Medulla oblongata (tissue), 1 donor: ENCODE data around the gene UPK3BL2.
A peak's percentile ranks its signal among the peaks of the same experiment; 100 is the strongest.
"Not testable (repeated sequence)": the region's sequence is repeated elsewhere in the genome, so short reads cannot be mapped to it uniquely, and the experiment has no call there.

Experiments
- DNase-seq: peaks from one replicate; pipeline ENCODE4 v3.0.0-alpha.2; 2015; ENCODE audit errors: extremely low spot score

The UPK3BL2 gene

GRCh38 chr7:102543596-102543995, at the start of gene UPK3BL2:
TSS of gene UPK3BL2 (minus strand) at chr7:102543696. CDS start at chr7:102543636, 60 bp downstream.
- DNase-seq, result not testable (repeated sequence)

DNA sequence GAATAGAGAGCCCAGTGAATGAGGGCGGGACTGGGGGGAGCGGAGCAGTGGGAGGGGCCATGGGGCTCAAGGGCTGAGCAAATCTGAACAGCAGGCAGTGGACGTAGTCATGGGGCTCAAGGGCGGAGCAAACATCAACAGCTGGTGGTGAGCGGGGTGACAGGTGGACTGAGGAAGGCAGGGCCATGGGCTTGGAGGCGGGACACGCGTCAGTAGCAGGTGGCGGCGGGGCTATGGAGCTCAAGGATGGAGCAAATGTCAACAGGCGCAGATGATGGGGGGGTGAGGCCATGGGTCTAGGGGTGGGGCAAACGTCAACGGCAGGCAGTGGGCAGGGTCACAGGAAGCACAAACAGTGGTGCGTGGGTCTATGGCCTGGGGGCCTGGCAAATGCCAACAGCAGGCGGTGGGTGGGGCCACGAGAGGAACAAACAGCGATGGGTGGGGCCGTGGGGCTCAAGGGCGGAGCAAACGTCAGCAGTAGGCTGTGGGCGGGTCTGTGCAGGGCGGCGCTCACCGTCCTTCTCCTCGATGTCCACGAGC, 49.1 kb upstream of the UPK3BL2 start:
- DNase-seq, result not testable (repeated sequence)

DNA sequence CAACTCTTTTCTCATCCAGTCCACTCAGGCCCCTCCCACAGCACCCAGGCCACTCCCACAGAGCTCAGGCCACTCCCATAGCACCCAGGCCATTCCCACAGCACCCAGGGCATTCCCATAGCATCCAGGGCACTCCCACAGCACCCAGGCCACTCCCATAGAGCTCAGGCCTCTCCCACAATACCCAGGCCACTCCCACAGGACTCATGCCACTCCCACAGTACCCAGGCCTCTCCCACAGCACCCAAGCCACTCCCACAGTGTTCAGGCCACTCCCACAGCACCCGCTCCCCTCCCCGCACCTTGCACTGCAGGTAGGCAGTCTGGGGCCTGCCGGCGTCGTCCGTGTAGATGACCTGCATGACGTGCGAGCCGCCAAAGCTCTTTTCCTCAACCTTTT, 46.4 kb upstream of the UPK3BL2 start:
- not testable (repeated sequence) for DNase-seq

DNA sequence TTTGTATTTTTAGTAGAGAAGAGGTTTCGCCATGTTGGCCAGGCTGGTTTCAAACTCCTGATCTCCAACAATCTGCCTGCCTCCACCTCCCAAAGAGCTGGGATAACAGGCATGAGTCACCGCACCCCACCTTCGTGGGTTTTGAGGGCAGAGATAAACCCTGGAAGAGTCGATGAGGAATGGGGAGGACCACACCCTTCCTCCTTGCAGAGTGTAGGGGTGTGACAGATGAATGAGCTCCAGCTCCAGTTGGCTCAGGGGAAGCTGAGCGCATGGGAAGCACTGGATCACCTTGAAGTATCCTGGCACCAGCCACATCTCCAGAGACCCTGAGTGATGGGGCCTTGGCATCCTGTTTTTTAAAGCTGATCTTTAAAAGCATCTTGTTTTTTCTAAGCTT, 40.0 kb upstream of the UPK3BL2 start:
- DNase-seq, result not testable (repeated sequence)

- DNase-seq, result not testable (repeated sequence)
Measured at GRCh38 chr7:102581722-102582121, 38.2 kb upstream of the UPK3BL2 start.

DNA sequence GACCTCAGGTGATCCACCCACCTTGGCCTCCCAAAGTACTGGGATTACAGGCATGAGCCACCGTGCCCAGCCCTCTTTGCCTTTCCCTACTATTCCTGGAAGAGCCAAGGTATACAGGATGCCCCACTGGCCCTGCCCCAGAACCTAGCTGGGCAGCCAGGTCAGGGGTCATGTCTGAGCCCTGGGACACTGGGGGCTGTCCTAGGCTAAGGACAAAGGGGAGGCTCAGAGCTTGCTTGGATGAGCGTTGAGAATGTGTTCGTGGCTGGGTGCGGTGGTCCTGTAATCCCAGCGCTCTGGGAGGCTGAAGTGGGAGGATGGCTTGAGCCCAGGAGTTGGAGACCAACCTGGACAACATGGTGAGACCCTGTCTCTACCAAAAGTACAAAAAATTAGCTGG, 35.0 kb upstream of the UPK3BL2 start:
- not testable (repeated sequence) for DNase-seq

GRCh38 chr7:102577315-102578240, 34.1 kb upstream of the UPK3BL2 start:
- DNase-seq, result not testable (repeated sequence)

DNA sequence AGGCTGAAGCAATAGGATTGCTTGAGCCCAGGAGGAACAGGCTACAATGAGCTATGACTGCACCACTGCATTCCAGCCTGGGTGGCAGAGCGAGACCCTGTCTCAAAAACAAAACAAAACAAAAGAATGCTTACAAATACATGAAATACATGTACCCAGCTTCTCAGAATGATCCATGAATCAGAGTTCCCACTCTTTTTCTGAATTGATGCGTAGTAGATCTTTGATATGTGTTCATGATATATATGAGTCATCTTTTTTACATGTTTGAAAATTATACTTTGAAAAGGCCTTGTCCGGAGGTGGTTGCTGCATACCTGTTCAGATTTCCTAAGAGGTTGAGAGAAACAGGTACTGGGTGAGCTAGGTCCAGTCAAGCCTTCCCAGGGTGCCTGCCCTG, 32.9 kb upstream of the UPK3BL2 start:
- not testable (repeated sequence) for DNase-seq

- DNase-seq, result not testable (repeated sequence)
Measured at GRCh38 chr7:102574607-102575006, 31.1 kb upstream of the UPK3BL2 start.

DNA sequence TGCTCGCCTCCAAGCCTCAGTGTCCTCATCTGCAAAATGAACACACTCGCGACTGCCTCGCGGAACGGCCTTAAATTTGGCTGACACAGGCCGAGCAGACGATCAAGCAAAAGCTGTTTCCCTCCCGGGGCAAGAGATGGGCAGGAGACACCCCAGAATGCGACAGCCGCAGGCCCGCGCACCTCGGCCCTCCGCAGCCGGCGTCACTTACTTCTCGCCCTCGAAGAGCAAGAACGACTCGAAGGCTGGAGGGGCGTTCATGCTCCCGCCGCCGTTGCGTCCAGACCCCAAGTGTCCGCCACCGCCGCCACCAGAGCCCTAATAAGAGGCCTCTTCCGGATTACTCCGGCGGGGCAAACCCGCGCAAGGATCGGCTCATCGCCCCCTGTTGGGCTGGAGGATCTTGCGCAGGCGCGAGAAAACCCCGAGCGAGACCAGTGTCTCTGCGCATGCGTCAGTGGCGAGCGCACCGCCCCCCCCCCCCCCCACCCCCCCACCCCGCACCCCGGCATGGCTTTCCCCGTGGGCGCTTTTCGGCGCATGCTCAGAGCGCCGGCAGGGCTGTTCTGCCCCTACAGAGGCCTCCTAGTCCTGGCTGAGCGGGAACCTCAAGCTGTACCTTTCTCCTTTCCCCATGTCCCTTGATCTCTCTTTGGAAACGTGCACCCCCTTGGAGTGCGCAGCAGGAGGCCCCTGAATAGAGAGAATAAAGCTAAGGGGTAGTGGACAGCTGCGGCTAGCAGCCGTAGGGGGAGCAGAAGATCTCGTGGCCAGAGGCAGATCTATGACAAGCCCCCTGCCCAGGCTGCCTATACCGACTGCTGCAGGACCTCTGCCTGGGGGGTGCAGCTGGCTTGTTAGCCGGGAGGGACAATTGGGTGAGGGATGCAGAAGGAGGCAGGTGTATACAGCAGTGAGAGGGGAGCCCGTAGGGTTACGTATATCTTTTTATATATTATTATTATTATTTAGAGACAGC, 29.1 kb upstream of the UPK3BL2 start, which contains the start of gene POLR2J3:
POLR2J3 (minus strand) TSS at position 323 of the 979 bp plus-strand sequence; CDS start at position 261, 62 bp downstream.
- peak; percentile 97 for DNase-seq

DNA sequence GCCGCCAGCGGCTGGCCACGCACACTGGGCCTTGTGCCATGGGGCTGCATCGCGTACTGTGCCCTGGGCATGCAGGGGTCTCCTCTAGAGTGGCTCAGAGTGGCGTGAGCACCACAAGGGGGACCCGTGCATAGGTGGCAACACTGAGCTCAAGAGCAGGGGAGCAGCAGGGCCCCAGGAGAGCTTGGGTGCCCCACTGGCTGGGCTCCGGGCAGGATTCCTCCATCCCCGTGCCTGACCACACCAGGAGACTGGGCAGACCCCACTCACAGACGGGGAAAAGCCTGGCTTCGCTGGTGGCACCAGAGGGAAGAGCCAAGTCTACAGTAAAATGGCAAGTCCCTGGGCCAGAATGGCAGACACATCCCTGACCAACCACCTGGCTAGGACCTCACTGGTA, 25.1 kb upstream of the UPK3BL2 start:
- peak; percentile 1 for DNase-seq

GRCh38 chr7:102550808-102551422, 7.4 kb upstream of the UPK3BL2 start, which contains the start of gene SPDYE2:
TSS of gene SPDYE2 (plus strand) at chr7:102551226. CDS start at chr7:102553256, 2,030 bp downstream.
- not testable (repeated sequence) for DNase-seq

DNA sequence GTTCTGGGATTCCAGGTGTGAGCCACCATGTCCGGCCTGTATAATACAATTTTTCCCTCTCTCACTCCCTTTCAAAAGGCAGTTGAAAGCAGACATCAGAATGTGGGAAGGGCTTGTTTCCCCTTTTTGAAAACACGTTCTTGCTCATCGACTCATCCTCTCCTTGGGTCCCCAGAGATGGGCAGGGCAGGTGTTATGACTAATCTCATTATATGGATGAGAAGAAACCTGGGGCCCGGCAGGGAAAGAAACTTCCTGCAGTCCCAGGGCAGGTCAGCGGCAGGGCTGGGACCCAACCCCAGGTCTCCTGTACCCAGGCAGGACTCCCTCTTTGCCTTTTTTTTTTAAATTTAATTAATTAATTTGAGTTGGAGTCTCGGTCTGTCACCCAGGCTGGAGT, 2.9 kb upstream of the UPK3BL2 start:
- DNase-seq, result not testable (repeated sequence)

GRCh38 chr7:102545288-102545687, 1.8 kb upstream of the UPK3BL2 start:
- not testable (repeated sequence) for DNase-seq

- not testable (repeated sequence) for DNase-seq
Measured at GRCh38 chr7:102544372-102544771, 876 bp upstream of the UPK3BL2 start.

- DNase-seq, result not testable (repeated sequence)
Measured at GRCh38 chr7:102542771-102543170, 725 bp downstream of the UPK3BL2 start.

DNA sequence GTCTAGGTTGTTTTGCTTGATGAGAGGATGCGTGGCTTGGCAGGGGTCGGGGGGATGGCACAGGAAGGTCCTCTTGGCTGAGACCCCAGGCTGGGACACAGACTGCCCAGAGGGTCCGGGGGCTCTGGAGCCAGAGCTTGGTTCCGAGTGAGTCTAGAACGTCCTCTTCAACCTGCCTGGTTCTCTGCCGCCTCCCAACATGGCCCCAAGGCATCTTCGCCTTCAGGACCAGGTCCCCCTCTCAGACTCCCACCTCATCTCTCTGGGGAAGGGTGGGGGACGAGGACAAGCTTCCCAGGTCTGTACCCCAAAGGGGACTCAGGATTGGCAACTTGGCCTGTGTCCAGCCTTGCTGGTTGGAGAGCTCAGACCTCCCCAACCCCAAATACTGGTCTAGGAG, 1.4 kb downstream of the UPK3BL2 start:
- DNase-seq, result not testable (repeated sequence)

GRCh38 chr7:102540604-102541003, 2.9 kb downstream of the UPK3BL2 start:
- not testable (repeated sequence) for DNase-seq

GRCh38 chr7:102535062-102535615, 8.4 kb downstream of the UPK3BL2 start:
- DNase-seq, result peak; percentile 0

DNA sequence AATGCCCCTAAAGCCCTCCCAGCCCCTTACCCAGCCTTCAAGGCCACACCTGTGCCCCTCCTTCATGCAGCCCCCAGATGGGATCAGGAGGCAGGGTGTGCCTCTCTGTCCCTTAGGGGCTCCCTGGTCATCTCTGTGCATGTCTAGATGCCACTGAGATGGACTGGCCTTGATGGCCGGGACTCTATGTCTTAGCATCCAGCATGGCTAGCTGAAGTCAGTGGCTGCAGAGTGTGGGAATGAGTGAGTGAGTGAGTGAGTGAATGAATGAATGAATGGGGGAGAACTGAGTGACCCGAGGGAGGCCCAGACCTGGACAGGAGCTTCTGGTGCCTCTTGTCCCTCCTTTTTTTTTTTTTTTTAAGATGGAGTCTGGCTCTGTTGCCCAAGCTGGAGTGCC, 11.4 kb downstream of the UPK3BL2 start:
- not testable (repeated sequence) for DNase-seq

DNA sequence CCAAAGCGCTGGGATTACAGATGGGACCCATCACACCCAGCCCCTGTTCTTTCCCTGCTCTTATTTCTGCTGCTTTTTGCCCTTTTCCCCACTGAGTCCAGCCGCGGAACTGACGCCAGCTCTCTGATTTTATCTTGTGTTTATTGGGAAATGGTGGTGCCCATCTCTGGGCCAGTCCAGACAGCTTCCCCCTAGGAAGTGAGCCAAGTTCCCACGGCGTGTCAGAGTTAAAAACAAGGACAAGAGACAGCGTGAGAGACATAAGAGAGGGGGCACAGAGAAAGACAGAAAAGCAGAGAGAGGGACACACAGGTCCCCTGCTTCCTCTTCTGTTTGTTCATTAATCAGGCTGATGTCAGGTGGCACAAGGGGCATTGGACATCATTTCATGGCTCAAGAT, 11.9 kb downstream of the UPK3BL2 start:
- not testable (repeated sequence) for DNase-seq
